ENCODE results near the gene MALRD1.

MALRD1 gene

DNA sequence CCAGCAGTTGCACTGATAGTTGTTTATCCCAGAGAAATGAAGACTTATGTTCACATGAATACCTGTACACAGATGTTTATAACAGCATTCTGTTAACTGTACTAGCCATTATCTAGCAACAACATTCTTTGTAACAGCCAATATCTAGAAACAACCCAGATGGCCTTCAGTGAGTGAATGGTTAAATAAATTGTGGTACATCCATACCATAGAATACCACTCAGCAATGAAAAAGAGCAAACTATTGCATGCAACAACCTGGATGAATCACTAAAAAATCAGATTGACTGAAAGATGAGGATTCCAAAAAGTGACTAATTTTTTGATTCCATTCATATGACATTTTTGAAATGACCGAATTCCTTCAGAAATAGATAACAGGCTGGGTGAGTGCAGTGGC, 360.3 kb downstream of the MALRD1 start:
- no peak for DNase-seq

DNA sequence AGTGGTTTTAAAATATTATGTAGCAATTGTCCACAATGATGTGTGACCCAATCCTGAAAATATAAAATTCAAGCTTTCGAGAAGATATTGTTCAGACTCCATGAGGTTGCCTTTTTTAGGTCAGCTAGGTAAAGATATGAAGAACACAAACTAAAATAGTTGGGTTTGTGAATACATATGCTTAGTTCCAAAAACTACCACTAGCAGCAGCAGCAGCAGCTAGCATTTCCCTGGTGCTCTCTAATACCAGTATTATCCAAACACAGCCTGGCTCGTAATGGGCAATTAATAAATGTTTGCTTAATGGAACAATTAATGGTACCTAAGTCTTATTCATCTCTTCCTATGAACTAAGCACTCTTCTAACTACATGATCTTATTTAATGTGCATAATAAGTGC, 362.5 kb downstream of the MALRD1 start:
- no peak for DNase-seq

DNA sequence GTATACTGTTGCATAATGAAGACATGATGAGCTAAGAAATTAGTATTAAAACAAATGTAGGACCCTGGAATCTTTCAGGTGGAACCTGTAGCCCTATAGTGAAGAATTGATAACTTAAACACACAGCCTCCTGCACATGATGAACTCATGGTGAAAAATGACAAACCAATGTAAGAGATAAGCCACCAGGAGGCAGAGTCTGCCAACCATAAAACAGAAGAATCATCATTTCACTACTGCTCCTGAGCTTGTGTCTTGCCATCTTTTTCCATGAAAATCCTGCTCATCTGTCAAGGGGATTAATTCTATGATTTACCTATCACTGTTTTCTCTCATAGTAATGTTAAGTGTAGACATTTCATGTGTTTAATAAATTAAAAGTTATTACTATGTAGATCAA, 363.9 kb downstream of the MALRD1 start:
- no peak for DNase-seq

- no peak for DNase-seq
These were observed 367.6 kb downstream of the MALRD1 start for GRCh38 chr10:19416164-19416563.

DNA sequence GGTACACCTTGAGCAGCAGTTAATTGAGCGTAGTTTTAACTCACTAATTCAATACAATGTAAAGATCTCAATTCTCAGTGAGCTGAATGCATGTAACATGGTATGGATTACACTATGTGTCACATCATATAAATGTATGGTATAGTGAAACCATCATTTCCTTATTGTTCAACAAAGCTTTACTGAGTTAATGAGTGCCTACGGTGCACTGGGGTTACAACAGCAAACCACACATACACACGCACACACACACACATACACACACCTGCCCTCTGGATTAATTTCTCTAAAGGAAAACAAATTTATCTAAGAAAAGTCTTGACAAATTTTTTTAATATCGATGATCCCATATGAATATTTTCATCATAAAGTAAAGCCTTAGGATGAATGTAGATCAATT, 369.1 kb downstream of the MALRD1 start:
- DNase-seq, result no peak

- no peak for DNase-seq
These were observed 373.1 kb downstream of the MALRD1 start for GRCh38 chr10:19421674-19422073.

DNA sequence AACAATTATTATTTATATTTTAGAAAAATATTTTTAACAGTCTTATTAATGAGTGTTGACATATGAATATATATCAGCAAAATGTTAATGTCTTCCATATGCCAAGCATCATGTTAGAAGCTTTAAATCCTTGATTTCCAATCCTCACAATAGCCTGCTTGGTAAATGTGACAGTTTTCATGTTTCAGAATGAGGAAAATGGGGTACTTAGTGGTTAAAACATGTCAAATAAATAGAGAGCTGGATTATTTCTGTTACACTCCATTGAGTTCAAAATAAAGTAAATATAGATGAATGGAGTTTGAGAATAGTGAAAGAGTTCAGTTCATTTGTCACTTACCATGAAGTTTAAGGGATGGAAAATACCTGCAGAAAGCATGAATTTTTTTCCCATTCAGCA, 377.4 kb downstream of the MALRD1 start:
- no peak for DNase-seq

DNA sequence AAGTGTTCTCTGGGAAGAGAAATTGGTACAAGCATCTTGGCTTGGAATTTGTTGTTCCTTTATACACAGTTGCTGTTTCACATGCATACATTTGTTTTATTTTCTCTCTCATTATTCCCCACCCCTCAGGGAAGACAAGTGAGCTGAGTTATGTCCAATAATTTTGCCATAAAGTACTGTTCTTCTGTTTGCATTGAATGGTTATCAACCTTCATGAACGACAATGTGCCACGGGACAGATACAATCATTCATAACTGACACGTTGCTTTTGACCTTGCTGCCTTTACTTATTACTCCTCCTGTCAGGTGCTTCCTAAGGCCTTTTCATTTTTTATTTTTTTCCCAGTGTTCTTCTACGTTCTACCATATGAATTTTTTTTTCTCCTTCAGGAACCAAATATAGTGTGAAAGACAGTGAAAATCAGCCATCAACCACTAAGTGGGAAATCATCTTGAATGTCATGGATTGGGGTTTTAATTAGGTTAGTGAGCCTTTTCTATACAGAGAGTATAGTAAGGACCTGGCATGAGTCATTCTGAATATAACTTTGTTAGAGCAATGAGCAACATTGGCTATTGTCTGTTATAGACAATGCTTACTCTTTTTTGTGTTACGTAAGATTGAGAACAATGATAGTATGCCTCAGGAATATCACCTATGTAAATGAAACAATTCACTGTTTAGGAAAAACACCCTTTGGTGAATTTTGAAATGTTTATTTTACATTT, 383.2 kb downstream of the MALRD1 start:
- no peak for DNase-seq

- DNase-seq, result no peak
These were observed 401.3 kb downstream of the MALRD1 start for GRCh38 chr10:19449860-19450259.

DNA sequence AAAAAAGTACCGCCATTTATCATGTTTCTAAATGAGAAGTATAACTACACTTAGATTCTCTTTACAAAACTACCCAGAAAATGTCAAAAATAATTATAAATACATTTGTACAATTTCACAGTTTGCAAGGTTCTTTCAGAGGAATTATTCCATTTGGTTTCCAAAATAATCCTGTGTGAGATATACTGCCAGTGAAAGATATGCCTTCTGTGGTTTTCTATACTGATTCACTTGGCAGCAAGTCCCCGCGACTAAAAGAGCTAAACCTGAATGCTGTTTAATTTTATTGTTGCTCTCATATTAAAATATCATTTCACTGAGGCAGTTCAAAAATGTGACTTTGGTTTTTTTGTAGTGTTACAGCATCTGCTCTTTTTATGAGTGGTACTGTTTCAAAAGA, 402.8 kb downstream of the MALRD1 start:
- DNase-seq, result no peak

- DNase-seq, result no peak
These were observed 403.3 kb downstream of the MALRD1 start for GRCh38 chr10:19451937-19452336.

DNA sequence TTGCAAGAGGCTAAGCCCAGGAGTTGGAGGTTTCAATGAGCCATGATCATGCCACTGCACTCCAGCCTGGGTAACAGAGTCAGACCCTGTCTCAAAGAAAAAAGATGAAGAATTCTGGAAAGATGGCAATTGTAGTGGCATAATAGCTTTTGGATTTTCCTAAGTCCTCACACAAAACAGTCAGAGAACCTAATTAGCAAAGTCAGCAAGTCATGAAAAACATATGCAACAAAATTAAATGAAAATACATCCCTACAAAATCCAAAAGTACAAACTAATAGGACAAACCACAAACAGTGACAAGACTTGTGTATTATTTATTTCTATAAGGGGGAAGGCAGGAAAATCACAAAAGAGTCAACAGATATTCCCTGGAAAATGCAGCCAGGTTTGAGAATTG, 405.4 kb downstream of the MALRD1 start:
- DNase-seq, result no peak

DNA sequence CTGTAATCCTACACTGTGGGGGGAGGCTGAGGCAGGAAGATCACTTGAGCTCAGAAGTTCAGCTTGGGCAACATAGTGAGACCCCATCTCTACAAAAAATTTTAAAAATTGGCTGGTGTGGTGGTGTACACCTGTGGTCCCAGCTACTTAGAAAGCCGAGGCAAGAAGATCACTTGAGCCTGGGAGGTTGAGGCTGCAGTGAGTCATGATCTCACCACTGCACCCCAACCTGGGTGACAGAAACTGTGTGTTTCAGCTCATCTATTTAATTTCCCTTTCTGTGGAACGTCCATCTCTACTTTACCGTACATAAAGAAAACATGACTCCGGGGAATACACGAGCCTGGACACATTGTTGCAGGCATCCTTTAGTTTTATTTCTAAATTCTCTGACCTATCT, 413.0 kb downstream of the MALRD1 start:
- no peak for DNase-seq

DNA sequence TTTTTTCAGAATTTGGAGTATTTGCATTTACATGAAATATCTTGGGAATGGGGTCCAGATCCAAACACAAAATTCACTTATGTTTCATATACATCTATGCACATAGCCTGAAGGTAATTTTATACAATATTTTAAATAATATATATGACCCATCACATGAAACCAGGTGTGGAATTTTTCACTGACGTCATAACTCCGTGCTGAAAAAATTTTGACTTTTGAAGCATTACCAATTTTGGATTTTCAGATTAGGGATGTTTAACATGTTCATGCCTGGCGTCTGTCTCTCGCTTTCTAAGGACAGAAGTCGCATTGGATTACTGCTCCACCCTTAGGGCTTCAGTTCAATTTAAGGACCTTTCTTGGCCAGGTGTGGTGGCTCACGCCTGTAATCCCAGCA, 418.1 kb downstream of the MALRD1 start:
- no peak for DNase-seq

DNA sequence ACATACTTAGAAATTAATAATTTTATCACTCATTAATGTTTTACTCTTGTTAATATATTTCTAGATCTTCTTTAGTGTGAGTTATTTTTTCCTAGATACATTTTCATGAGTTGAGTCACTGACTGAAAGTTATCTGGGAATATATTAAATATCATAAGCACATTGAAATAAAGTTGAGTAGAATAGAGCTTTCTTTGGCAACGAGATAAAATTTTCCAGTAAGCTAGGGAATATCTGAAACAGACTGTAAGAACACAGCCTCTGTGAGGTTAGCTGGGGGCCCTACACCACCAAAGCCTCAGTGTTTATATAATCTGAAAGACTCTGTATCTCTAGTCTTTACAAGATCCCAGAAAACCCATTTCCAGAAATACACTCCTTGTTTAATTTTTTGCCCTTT, 419.8 kb downstream of the MALRD1 start:
- no peak for DNase-seq

DNA sequence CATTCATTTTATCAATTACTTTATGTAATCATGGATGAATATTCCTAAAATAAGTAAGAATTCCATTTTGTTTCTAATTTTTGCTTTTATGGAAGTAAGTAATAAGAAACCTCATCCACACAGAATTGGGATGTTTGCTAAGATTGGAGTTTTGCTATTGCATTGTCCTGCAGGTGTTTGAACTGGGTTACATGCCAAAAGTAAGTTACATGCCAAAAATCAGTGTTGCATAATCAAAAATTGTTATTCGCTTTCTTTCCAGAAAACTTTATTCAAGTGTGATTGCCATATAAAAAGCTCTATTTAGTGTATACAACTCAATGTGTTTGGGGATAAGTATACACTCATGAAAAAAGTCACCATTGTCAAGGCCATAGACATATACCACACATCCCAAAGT, 420.9 kb downstream of the MALRD1 start:
- DNase-seq, result no peak

DNA sequence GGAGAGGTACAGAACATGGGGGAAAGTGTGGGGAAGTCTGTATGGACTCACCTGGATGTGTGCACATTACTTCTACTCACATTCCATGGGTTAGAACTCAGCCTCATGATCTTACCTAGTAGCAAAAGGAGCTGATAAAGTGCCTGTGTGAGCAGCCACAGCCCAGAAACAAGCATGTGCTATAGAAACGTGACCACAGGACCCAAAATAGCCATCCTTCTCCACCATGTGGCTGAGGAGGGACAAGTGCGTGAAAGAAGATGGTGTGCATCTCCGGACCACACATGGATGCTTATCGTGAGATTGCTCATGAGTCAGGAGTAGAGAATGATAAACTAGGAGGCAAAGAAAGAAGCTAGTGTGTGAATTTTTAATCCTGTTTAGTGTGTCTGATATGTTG, 431.3 kb downstream of the MALRD1 start:
- no peak for DNase-seq

GRCh38 chr10:19480353-19480752, 431.8 kb downstream of the MALRD1 start:
- DNase-seq, result no peak

- DNase-seq, result no peak
These were observed 434.8 kb downstream of the MALRD1 start for GRCh38 chr10:19483421-19483820.

DNA sequence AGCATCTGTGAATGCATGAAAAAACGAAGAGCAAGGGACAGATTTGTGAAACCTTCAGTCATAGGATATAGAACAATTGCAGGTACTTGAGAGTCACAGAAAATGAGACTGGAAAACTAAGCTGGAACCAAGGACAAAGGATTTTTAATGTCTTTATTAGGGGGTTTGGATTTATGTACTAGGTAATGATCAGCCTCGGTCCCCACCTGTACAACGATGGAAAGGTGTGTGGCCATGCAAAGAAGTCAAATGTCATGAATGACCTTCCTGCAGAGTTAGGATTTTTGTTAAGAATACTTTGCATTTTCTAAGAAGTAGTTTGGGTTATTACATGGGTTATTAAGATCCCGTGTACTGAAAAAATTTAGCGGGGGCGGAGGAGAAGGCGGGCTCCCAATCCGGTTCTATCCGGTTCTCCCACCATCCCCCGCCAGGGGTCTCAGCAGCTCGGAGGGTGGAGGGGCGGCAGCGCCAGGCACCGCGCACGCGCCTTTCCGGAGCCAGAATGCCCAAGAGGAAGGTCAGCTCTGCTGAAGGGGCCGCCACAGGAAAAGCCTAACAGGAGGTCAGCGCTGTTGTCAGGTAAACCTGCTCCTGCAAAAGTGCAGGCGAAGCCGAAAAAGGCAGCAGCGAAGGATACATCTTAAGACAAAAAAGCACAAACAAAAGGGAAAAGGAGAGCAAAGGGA, 440.1 kb downstream of the MALRD1 start:
- no peak for DNase-seq

GRCh38 chr10:19491166-19491565, 442.6 kb downstream of the MALRD1 start:
- DNase-seq, result no peak

DNA sequence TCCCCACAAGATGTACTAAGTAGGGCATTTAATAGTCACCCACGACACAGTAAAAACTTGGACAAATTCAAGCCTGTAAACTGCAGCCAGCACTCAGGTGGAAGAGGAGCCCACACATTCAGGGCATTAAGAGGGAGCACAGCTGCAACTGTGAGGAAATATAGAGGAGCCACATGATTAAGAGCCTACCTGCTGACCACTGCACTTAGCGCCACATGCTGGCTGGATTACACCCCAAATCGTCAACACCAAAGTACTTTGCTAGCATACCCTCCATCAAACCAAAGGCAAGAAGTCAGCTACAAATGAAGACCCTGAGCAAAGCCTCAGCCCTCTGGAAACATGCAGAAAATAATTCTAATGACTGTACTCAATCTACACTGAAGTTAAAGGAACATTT, 445.3 kb downstream of the MALRD1 start:
- no peak for DNase-seq

DNA sequence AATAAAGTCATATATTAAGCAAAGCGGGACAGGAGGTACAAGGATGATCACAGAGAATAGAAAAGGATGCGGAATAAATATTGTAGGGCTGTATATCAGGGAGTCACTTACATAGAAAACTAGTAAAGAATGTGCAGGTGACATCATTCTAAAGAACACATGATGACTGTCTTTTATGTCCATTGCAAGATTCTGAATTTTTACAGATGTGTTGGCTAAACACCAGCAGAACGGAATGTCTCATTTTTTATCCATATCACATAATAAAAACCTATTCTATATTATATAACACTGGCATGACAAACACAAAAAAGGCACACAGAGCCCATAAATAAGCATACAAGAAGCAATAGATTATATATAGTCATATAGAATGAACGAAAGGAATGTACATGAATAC, 448.4 kb downstream of the MALRD1 start:
- no peak for DNase-seq

GRCh38 chr10:19498393-19499290, 450.0 kb downstream of the MALRD1 start:
- DNase-seq, result no peak

Data from activated CD4-positive, alpha-beta T cell treated with anti-CD3 and anti-CD28 coated beads, Interleukin-2, Interleukin-6, amounts not matched to agents 100 ng/mL and 50 ng/mL, durations not matched to agents 16 hours and 8 hours (primary cell).